ENCODE data around the gene PWWP2A.
"Not testable (repeated sequence)": the region's sequence is repeated elsewhere in the genome, so short reads cannot be mapped to it uniquely, and the experiment has no call there.

PWWP2A gene

GRCh38 chr5:160161626-160162025, 42.4 kb upstream of the PWWP2A start:
- no peaks in the 10 kb centered on the region for H3K27me3 ChIP-seq (ENCODE audit: insufficient read depth, poor library complexity, severe bottlenecking)

DNA sequence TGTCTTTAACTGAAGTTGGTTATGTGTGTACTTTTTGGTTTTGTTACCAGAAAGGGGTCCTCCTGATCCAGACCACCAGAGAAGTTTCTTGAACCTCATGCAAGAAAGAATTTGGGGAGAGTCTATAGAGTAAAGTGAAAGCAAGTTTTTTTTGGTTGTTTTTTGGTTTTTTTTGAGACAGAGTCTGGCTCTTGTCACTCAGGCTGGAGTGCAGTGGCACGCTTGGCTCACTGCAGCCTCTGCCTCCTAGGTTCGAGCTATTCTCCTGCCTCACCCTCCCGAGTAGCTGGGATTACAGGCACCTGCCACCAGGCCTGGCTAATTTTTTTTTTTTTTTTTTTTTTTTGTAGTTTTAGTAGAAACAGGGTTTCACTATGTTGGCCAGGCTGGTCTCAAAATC, 41.6 kb upstream of the PWWP2A start:
- H3K4me3 ChIP-seq (replicated peaks; ENCODE audit: insufficient read depth, low read length); H3K27me3 ChIP-seq (ENCODE audit: insufficient read depth, poor library complexity, severe bottlenecking); DNase-seq (ENCODE audit: low read depth in 1 of 2, low spot score in 1 of 2); H3K27ac ChIP-seq (replicated peaks): not testable (repeated sequence)

More at GRCh38 chr5:160161626-160162025, 42.4 kb upstream of the PWWP2A start:
- TF ChIP-seq CTCF (IDR thresholded peaks at IDR 0.05; ENCODE audit: insufficient read depth, low read length): no peak
- no peak for TF ChIP-seq GABPA (IDR thresholded peaks at IDR 0.05; ENCODE audit: low read depth)
- TF ChIP-seq, protein P1, sequence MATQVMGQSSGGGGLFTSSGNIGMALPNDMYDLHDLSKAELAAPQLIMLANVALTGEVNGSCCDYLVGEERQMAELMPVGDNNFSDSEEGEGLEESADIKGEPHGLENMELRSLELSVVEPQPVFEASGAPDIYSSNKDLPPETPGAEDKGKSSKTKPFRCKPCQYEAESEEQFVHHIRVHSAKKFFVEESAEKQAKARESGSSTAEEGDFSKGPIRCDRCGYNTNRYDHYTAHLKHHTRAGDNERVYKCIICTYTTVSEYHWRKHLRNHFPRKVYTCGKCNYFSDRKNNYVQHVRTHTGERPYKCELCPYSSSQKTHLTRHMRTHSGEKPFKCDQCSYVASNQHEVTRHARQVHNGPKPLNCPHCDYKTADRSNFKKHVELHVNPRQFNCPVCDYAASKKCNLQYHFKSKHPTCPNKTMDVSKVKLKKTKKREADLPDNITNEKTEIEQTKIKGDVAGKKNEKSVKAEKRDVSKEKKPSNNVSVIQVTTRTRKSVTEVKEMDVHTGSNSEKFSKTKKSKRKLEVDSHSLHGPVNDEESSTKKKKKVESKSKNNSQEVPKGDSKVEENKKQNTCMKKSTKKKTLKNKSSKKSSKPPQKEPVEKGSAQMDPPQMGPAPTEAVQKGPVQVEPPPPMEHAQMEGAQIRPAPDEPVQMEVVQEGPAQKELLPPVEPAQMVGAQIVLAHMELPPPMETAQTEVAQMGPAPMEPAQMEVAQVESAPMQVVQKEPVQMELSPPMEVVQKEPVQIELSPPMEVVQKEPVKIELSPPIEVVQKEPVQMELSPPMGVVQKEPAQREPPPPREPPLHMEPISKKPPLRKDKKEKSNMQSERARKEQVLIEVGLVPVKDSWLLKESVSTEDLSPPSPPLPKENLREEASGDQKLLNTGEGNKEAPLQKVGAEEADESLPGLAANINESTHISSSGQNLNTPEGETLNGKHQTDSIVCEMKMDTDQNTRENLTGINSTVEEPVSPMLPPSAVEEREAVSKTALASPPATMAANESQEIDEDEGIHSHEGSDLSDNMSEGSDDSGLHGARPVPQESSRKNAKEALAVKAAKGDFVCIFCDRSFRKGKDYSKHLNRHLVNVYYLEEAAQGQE (IDR thresholded peaks at IDR 0.05; ENCODE audit: insufficient replicate concordance, low read depth): no peak
- no peak for TF ChIP-seq SPI1 (IDR thresholded peaks at IDR 0.05; ENCODE audit: borderline replicate concordance, low read depth)
- no peak for TF ChIP-seq POLR2AphosphoS5 (IDR thresholded peaks at IDR 0.05; ENCODE audit: low read depth)
- DNase-seq (ENCODE audit: low read depth in 1 of 2, low spot score in 1 of 2): no peak
- H3K27ac ChIP-seq (replicated peaks): no peak overlapping the region
- H3K4me3 ChIP-seq (replicated peaks; ENCODE audit: insufficient read depth, low read length): no peak overlapping the region

GRCh38 chr5:160159991-160160792, 40.9 kb upstream of the PWWP2A start:
- Histone ChIP-seq H3K4me3 (replicated peaks; ENCODE audit: insufficient read depth, low read length) (no peak overlapping the region), H3K27me3 (ENCODE audit: insufficient read depth, poor library complexity, severe bottlenecking) (no peaks in the 10 kb centered on the region), H3K27ac (replicated peaks) (no peak overlapping the region)
- TF ChIP-seq SPI1 (IDR thresholded peaks at IDR 0.05; ENCODE audit: borderline replicate concordance, low read depth) (no peak), POLR2AphosphoS5 (IDR thresholded peaks at IDR 0.05; ENCODE audit: low read depth) (no peak), CTCF (IDR thresholded peaks at IDR 0.05; ENCODE audit: insufficient read depth, low read length) (no peak), GABPA (IDR thresholded peaks at IDR 0.05; ENCODE audit: low read depth) (no peak)
- TF ChIP-seq, protein P1 (IDR thresholded peaks at IDR 0.05; ENCODE audit: insufficient replicate concordance, low read depth): no peak
- DNase-seq (ENCODE audit: low read depth in 1 of 2, low spot score in 1 of 2): no peak

- no peak for TF ChIP-seq GABPA (IDR thresholded peaks at IDR 0.05; ENCODE audit: low read depth)
- TF ChIP-seq SPI1 (IDR thresholded peaks at IDR 0.05; ENCODE audit: borderline replicate concordance, low read depth): no peak
These were observed 38.8 kb upstream of the PWWP2A start for GRCh38 chr5:160158087-160158486.

More at GRCh38 chr5:160158087-160158486, 38.8 kb upstream of the PWWP2A start:
- Histone ChIP-seq H3K27me3 (ENCODE audit: insufficient read depth, poor library complexity, severe bottlenecking) (no peaks in the 10 kb centered on the region), H3K27ac (replicated peaks) (no peak overlapping the region), H3K4me3 (replicated peaks; ENCODE audit: insufficient read depth, low read length) (no peak overlapping the region)
- DNase-seq (ENCODE audit: low read depth in 1 of 2, low spot score in 1 of 2): no peak
